HG03135 (cell line): Measurements from ENCODE around the gene FHDC1.

Source experiments
- ATAC-seq: cut with Tn5 transposase; IDR thresholded peaks from one replicate; pipeline ENCODE4 v1.9.1; 2021; ENCODE audit warnings: mild to moderate bottlenecking, moderate library complexity; ENCODE audit not compliant: unreplicated experiment

FHDC1 gene

DNA sequence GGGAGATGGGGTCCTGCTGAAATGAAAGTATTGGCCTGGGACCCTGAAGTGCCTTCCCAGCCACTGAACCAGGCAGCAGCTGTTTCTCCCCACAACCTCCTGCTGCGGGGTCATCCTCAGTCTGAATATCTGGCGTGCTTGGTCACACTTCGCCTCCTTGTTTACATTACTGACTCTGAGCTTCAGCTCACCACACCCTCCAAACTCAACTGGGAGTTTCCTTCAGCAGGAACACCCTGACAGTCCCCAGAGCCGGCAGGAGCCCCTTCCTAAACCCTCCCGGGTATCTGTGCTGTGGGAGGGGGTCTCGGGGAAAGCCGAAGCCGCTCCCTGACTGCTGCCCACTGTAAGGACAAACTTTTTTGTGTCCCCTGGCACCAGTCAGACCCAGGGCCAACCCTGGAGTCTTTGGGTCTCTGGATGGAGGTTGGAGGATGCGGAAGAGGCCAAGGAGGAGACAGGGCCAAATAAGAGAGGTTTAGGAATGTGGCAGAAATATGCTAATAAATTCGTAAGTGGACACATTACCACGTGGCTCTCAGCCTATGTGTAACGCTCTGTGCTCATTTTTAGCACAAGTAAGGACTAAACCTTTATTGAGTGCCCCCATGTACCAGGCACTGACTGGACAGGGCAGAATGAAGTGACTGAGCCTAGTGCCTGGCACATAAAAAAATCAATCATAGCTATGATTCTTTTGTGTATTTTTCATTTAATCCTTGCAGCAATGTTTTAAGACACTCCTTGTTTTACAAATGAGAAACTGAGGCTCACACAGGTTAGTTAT, 20.7 kb downstream of the FHDC1 start:
- no peak for ATAC-seq

DNA sequence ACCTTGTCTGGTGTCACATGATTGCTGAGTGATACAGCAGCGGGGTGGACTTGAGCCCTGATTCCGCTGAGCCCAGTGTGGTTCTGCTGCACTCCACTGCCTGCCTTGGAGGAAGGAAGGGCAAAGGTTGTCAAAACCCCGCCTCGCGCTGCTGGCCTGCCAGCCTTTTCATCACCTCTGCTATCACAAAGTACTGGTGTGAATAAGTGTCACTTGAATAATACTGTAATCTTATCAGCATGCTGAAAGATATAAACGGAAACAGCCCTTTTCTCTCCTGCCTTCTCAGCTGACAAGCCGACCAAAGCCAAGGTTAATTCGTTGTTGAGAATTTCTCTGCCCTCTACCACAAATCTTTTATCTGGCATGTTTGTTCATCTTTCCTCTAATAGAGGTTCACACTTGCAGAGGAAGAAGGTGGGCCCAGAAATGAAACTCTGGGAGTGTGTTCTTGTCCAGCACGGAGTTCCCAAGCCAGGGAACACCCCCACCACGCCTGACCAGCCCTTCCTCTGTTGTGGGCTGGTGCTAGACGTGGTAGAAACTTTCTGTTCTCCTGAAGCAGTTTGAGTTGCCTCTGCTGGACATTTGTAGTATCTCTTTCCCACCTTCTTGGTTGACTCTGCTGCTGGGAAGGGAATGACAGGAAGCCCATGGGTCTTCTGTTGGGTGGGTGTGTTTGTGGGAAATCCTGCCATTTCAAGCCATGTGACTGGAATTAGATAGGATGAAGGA, 21.5 kb downstream of the FHDC1 start:
- no peak for ATAC-seq

DNA sequence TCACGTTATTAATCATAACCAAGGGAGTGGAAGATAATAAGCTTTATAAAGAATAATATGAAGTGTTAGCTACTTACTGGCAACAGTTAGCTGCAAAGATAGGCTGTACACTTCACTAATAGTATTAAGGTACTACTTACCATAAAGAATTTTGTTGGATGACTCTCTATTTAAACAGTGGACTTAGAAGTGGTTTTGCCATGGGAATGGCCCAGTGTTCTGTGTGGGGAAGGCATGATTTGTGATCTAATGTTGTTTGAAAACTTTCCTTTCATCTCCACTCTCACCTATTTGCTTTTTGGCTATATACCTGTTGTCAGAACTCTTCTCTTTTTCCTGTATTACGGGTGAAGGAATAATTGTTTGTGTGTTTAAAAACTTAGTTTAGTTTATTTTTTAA, 23.0 kb downstream of the FHDC1 start:
- no peak for ATAC-seq

DNA sequence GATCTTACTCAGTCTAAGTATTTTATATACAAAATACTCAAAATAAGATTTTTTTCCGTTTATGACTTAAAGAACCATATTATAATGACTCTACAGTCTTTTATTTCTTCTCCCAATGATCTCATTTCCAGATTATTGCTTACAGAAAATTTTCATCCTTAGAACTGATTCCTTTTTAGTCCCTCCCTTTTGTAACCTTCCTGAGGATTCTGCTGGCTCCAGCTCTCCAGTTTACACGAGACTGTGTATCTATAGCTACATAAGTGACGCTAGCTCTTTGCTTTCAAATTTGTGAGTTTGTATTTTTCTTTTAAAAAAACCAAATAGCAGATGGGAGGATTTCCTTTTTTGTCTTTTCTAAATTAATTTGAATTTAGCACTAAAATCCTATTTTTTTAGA, 24.0 kb downstream of the FHDC1 start:
- no peak for ATAC-seq

DNA sequence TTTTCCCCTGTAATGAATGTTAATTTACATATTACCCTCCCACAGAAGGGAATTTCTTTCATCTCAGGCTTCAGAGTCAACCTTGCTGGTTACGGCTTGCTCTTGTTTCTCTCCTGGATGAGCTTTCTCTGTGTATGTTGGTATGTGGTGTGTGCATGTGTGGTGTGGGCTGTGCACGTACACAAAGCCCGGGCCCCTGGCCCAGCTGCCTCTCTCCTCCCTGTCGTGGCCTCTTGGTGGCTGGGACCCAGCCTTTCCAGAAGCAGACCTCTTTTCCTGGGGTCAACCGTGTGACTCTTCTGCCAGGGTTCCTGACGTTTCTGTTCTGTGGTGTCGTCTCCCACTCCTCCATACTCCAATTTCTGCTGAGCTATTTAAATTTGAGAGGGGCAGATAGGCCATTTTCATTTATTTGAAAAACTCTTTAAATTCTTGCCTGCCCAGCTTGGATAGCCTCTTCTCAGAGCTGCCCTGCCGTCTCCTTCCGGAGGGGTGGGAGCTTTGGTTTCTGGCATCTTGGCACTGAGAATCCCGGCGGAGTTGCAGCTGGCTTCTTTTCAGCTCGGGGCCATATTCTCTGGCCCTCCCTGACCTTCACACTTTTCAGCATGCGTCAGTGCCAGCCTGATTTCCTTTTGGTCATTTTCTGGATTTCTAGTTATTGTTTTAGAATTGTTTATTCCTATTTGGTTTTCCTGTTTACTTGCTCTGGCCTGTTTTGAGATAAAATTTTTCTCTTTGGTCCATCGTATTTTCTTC, 25.1 kb downstream of the FHDC1 start:
- no peak for ATAC-seq

DNA sequence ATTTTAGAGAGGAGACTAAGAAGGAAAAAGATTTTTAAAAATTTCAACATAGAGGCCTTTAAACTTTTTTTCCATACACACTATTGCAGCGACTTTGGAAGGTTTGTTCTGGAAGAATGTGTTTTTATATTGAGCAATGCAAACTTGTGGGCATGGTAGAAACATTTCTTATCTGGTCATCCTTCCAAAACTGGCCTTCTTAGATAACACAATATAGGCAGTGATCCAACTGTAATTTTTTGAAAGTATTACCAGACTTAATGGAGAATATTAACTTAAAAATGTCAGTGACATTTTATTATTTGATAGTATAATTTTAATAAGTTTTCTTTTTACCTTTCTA, 25.6 kb downstream of the FHDC1 start:
- no peak for ATAC-seq

DNA sequence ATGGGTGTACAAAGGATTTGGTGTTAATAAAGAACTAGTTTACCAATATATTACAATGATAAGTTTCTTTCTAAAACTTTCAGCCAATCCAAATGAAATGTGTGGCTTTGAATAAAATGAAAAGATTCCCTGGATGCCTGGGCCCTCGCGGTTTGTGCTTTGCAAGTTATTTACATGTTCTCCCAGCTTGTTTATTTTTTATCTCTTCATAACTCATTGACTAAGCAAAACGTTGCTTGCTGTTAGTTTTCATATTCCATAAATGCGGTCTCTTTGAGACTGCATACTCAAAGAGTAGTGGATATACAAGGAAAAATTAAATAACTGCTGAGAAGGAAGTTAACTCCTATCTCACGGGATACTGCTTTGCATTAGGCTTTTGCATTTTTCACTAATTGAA, 26.0 kb downstream of the FHDC1 start:
- ATAC-seq: no peak

DNA sequence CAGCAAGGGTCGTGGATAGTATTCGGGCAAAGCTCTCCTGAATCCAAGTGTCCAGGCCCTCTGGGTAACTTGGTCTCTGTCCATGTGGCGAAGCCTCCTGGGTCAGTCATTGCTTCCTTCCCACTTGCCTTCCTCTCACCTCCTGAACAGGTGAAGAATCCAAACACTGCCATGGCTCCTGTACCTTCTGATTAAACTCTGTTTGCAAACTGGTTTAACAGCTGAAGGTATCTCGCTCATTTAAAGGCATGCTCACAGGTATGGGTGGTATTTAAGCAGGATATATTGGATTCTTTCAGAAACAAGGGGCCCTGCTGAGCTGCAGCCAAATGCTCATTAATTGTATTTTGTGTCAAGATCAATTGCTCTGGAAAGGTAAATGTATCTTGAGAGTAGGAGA, 28.2 kb downstream of the FHDC1 start:
- no peak for ATAC-seq

DNA sequence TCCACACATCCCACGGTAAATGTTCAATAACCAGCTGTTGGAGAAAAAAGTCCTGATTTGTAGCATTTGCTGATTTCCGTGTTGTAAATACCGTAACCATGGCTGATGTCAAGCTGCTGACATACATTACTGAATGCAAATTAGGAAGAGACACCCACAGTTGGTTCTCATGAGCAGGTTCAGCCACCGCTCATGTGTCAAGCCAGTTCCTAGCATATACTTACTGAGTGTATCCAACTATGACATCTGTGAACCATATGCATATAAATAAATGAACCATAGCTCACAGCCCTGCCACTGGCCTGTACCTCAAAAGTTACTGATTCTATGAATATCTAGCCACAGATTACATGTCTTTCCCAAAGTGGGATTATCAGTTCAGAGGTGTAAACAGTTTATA, 29.5 kb downstream of the FHDC1 start:
- no peak for ATAC-seq

DNA sequence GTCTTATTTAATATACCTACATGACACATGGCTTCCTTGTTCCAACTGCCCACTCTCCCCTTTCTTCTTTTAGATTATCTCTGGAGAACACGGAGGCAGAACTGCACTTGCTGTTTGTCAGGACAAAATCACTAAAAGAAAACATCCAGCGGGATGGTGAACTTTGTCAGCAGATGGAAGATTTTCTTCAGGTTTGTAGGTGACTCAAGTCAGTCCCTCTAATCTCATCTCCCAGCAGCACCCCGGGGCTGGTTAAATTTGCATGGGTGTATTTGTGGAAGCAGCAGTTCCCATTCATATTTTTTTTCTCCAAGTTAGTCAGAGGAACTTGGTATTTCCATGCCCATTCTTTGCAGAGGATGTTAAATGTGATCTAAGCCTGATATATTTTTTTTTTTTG, 31.8 kb downstream of the FHDC1 start:
- ATAC-seq: no peak

DNA sequence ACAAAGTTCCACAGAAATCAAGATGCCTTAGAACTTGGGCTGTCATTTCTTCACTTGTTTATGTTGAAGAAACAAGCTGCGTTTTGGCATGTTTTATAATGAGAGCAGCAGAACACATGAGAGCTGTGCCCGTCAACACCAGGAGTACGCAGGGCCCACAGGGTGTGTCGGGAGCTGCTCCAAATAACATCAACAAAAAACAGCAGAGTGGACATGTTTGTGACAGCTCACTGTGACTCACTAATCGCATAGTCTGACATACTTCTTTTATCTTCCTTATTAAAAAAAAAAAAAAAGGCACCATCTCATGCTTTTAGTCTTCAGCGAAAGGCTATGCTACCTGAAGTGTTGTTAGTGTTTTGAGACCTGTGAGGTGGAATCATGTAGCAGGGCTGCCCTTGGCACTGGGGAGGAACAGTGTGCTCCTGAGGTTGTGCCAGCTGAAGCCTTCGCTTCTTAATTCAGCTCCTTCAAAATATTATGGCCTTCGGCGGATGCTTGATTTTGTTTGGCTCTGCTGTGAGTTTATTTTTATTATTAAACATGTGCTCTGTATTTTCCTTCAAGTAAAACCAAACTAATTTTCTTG, 32.8 kb downstream of the FHDC1 start:
- no peak for ATAC-seq

DNA sequence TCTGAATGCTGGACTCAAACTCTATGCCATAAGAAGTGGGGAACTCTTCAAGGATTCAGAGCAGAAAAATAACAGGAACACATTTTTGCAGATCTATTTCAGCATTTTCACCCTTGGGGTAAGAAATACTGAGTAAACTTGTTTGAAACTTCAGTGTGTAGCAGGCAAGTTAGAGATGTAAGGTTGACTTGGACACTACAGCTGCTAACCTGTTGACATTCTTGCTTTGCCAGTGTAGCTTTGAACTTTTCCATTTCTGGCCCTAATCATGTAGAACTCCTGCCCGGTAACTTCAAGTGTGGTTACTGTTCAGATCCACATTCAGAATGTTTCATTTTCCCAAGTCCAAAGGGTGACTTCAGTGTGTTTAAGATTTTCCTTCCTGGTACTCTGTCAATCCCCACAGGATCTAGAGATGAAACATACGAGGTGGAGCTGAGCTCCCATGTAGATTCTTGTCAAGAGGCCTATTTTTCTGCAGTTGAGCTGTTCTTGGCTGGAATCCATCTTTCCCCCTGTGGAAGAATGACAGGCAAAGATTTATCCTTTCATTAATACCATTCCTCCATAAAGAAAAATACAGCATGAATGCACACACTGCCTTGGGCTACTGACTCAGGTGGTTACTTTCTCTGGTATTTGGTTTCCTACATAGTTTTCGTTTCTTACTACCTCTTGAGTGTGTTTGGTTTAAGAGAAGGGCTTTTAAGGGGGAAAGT, 34.1 kb downstream of the FHDC1 start:
- ATAC-seq: no peak

DNA sequence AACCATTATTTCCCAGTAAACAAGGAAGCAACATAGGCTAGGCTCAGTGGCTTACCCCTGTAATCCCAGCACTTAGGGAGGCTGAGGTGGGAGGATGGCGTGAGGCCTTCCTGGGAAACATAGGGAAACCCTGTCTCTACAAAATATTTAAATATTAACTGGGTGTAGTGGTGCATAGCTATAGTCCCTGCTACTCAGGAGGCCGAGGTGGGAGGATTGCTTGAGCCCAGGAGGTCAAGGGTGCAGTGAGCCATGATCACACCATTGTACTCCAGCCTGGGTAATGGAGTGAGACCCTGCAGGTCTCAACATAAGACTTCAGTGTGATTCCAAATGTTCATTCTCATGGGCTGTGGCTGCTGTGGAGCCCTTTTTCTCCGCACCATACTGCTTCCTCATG, 34.9 kb downstream of the FHDC1 start:
- ATAC-seq: no peak

DNA sequence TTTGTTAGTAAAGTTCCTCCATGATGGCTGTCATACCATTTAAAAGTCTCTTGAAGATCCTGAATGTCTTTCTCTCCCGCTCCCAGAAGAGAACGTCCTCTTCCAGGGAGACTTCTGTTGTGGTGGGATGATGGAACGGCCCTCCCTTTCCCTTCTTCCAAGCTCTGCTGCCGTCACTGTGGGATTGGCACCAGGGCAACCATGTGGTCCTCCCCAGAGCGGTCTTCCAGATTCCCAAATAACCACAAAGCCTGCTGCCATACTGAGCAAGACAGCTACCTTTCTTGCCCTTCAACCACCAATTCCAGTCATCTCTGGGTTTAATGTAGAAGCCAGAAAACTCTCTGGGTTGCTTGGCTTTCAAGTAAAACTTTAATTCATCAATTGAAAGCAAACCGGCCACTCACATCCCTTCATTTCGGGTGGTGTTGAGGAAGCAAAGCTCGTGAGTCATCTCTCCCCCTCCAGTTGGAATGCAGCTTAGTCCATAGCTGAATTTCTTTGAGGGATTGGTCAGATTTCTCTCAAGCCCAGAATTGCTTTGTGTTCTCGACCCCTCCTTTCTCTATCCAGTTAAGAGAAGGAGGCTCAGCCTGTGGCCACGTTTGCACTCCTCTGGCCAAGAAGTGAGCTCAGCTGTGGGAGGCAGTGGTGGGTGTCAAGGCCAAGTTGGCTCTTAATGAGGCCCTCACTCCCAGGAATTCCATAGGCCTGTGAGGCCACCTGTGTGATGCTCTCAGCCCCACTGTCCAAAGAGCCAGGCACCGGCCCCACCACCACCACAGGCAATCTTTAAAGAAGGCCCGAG, 36.9 kb downstream of the FHDC1 start:
- no peak for ATAC-seq

DNA sequence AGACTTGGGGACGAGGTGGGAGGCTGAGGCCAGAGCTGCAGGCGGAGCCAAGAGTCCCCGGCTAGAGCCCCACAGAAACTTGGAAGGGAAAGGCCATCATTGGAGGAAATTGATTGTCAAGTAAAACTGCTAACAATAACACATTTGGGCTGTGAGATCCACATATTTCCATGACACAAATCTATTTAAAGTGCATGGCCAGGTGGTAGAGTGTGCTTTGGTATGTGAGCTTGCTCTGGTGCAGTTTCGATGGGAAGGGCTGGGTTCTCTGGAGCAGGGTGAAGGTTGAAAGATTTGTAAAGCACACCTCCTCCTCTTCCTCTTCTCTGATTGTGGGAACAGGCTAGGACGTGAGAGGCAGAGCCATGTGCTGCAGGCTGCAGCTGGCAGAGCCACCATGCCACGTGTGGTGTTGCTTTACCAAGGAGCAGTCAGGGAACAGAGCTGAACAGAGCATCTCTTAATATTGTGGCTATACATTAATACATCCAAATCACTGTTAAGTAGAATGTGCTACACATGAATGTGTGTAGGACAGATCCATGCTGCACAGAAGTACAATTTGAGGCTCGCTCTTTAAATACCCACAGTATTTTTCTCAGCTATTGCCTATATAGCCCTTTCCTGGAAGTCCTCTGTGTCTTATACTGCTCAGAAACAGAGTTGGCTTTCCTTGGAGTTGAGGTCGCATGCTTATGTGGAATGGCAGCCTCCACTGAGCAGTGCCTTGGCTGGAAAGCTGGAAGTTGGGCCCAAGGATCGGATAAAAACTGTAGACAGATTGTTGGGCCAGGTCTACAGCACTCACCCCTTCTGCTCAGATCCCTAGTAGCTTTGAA, 37.7 kb downstream of the FHDC1 start:
- ATAC-seq: no peak

DNA sequence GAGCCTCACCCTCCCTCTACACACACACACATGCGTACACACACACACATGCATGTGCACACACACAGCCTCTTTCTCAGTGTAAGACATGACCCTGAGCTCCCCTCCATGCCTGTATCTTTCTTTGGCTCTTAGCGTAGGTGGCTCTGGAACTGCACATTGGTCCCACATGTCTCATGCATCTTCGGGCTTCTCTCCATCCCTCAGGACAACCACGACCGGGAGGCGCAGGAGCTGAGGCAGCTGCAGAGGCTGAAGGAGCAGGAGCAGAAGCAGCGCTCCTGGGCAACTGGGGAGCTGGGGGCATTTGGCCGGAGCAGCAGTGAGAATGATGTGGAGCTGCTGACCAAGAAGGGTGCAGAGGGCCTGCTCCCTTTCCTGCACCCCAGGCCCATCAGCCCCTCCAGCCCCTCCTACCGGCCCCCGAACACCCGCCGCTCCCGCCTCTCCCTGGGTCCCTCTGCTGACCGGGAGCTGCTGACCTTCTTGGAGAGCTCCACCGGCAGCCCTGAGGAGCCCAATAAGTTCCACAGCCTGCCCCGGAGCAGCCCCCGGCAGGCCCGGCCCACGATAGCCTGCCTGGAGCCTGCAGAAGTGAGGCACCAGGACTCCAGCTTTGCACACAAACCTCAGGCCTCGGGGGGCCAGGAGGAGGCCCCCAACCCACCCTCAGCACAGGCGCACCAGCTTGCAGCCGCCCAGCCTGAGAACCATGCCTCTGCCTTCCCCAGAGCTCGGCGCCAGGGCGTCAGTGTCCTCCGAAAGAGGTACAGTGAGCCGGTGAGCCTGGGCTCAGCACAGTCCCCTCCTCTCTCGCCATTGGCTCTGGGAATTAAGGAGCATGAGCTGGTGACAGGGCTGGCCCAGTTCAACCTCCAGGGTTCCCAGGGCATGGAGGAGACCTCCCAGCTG, 38.6 kb downstream of the FHDC1 start:
- no peak for ATAC-seq

DNA sequence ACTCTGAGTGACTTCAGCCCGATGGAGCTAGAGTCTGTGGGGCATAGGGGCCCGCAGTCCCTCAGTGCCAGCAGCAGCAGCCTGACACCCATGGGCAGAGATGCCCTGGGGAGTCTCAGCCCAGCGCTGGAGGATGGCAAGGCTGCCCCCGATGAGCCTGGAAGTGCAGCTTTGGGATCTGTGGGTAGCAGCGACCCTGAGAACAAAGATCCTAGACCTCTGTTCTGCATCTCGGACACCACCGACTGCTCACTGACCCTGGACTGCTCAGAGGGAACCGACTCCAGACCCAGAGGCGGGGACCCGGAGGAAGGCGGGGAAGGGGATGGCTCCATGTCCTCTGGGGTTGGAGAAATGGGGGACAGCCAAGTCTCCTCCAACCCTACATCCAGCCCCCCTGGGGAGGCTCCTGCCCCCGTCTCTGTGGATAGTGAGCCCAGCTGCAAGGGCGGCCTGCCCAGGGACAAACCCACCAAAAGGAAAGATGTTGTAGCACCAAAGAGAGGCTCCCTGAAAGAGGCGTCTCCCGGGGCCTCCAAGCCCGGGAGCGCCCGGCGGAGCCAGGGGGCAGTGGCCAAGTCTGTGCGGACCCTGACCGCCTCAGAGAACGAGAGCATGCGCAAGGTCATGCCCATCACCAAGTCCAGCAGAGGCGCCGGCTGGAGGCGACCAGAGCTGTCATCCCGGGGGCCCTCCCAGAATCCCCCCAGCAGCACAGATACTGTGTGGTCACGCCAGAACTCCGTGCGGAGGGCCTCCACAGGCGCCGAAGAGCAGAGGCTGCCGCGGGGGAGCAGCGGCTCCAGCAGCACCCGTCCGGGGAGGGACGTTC, 39.5 kb downstream of the FHDC1 start:
- ATAC-seq: no peak
